Measurements from ENCODE around the gene TEX29.

- TF ChIP-seq CTCF (IDR thresholded peaks at IDR 0.05; ENCODE audit: insufficient read depth, low read length, poor library complexity, severe bottlenecking) = no peak
- no peak for TF ChIP-seq EZH2phosphoT487 (conservative IDR thresholded peaks at IDR 0.05; ENCODE audit: low read length)
Measured at GRCh38 chr13:111365149-111366005, 44.9 kb downstream of the TEX29 start.

Data from SU-DHL-6 (cell line).